22Rv1 (cell line): ENCODE measurements around the gene LGR5.

ENCODE experiments used
- H3K27ac ChIP-seq: fragments of 450-650 bp; 2 replicates; pipeline ENCODE4 v1.5.1; 2017
- CTCF ChIP-seq: fragments of 450-650 bp; IDR thresholded peaks from 2 replicates; pipeline ENCODE4 v1.5.1; 2017; ENCODE audit warnings: mild to moderate bottlenecking
- ZFX ChIP-seq: fragments of 450-650 bp; IDR thresholded peaks from 2 replicates; pipeline ENCODE4 v1.6.1; 2017; ENCODE audit warnings: antibody characterized with exemption, borderline replicate concordance

LGR5 gene

GRCh38 chr12:71405884-71406283 is 33.7 kb upstream of the LGR5 start:
- no peak overlapping the region for H3K27ac ChIP-seq
- no peak for TF ChIP-seq ZFX
- TF ChIP-seq CTCF: no peak

DNA sequence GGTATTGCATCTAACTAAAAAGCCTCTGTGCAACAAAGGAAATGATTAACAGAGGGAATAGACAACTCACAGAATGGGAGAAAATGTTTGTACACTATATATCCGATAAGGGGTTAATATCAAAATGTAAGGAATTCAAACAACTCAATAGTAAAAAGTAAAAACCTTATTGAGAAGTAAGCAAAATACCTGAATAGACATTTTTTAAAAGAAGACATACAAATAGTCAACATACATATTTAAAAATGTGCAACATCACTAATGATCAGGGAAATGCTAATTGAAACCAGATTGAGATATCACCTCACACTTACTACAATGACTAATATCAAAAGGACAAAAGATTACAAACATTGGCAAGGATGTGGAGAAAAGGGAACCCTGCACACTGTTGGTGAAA is 31.9 kb upstream of the LGR5 start:
- TF ChIP-seq CTCF (no peak), ZFX (no peak)
- H3K27ac ChIP-seq: no peak overlapping the region

DNA sequence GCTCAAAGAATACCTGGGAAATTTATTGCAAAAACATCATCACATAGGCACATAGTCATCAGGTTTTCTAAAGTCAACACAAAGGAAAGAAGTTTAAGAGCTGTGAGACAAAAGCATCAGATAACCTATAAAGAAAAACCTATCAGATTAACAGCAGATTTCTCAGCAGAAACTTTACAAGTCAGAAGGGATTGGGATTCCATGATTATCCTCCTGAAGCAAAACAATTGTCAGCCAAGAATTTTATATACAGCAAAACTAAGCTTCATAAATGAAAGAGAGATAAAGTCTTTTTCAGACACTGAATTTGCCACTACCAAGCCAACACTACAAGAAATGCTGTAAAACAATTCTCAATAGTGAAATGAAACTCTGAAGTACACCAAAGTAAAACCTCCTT is 28.8 kb upstream of the LGR5 start:
- TF ChIP-seq CTCF: no peak

DNA sequence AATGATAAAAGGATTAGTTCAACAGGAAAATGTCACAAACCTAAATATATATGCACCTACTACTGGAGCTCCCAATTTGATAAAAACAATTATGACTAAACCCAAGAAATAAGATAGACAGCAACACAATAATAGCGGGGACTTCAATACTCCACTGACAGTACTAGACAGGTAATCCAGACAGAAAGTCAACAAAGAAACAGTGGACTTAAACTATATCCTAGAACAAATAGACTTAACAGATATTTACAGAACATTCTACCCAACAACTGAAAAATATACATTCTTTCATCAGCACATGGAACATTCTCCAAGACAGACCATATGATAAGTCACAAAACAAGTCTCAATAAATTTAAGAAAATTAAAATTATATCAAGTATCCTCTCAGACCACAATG is 28.0 kb upstream of the LGR5 start:
- TF ChIP-seq CTCF (no peak), ZFX (no peak)
- no peak overlapping the region for H3K27ac ChIP-seq

More for the DNA sequence above, 28.8 kb upstream of the LGR5 start:
- H3K27ac ChIP-seq: no peak overlapping the region

- peak; percentile 94 for TF ChIP-seq CTCF
- TF ChIP-seq ZFX: no peak
- no peak overlapping the region for H3K27ac ChIP-seq
These were observed 24.0 kb upstream of the LGR5 start for GRCh38 chr12:71415336-71416231.

DNA sequence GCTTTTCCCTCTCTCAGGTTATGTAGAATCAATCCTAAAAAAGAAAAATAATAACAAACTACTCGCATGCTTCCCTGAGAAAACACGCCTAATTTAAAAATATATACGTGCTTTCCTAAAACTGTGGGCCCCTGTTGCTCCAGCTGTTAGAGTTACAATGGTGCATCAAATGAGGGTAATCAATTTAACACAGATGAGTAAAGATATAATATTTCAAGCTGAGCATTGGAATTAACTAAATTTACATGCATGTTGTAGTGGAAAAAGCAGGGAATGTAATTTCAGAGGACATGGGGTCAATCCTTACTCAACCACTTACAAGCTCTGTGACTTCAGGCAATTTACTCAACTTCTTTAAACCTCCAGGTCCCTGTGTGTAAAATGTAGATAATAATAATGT is 22.4 kb upstream of the LGR5 start:
- H3K27ac ChIP-seq: no peak overlapping the region
- TF ChIP-seq ZFX (no peak), CTCF (no peak)

- H3K27ac ChIP-seq: no peak overlapping the region
- no peak for TF ChIP-seq ZFX
These were observed 18.7 kb upstream of the LGR5 start for GRCh38 chr12:71420775-71421406.
